CD4-positive, alpha-beta T cell treated with Interleukin-15 for 4 hours (primary cell): ENCODE data around the gene POLD1.
"Not testable (repeated sequence)": the region's sequence is repeated elsewhere in the genome, so short reads cannot be mapped to it uniquely, and the experiment has no call there.

ENCODE experiments used
- DNase-seq: peaks from one replicate; pipeline ENCODE4 v3.0.0-alpha.2; 2020; ENCODE audit warnings: low spot score

Gene POLD1

GRCh38 chr19:50365434-50366306 lies 18.5 kb upstream of the POLD1 start, which contains the start of gene NAPSA:
Gene NAPSA (minus strand): TSS chr19:50365639. CDS start chr19:50365621, 18 bp downstream.
- DNase-seq = no peak

GRCh38 chr19:50368649-50369570 lies 15.2 kb upstream of the POLD1 start:
- DNase-seq = peak; percentile 80

- DNase-seq = no peak
Measured at GRCh38 chr19:50371914-50372475, 12.2 kb upstream of the POLD1 start.

- DNase-seq = peak; percentile 96
Measured at GRCh38 chr19:50376166-50377050, 7.7 kb upstream of the POLD1 start, which contains the start of gene NR1H2. Gene NR1H2 (plus strand): TSS chr19:50376457. CDS start chr19:50377606, 1,149 bp downstream.

- peak; percentile 52 for DNase-seq
Measured at GRCh38 chr19:50377051-50377461, 7.1 kb upstream of the POLD1 start.

- no peak for DNase-seq
Measured at GRCh38 chr19:50377517-50377916, 6.6 kb upstream of the POLD1 start.

- no peak for DNase-seq
Measured at GRCh38 chr19:50378169-50378862, 5.8 kb upstream of the POLD1 start.

- DNase-seq = no peak
Measured at GRCh38 chr19:50378863-50379236, 5.3 kb upstream of the POLD1 start.

- DNase-seq = no peak
Measured at GRCh38 chr19:50379602-50380001, 4.5 kb upstream of the POLD1 start.

GRCh38 chr19:50380137-50380536 lies 4.0 kb upstream of the POLD1 start:
- no peak for DNase-seq

- no peak for DNase-seq
Measured at GRCh38 chr19:50380751-50381151, 3.4 kb upstream of the POLD1 start.

- DNase-seq = no peak
Measured at GRCh38 chr19:50381881-50382729, 2.0 kb upstream of the POLD1 start.

GRCh38 chr19:50383001-50383851 lies 921 bp upstream of the POLD1 start:
- no peak for DNase-seq

GRCh38 chr19:50384685-50385535 lies 763 bp downstream of the POLD1 start:
- no peak for DNase-seq

GRCh38 chr19:50387176-50387867 lies 3.2 kb downstream of the POLD1 start:
- DNase-seq = no peak

- DNase-seq = no peak
Measured at GRCh38 chr19:50387868-50388245, 3.7 kb downstream of the POLD1 start.

GRCh38 chr19:50390295-50390694 lies 6.1 kb downstream of the POLD1 start:
- DNase-seq = not testable (repeated sequence)
